ENCODE data around the gene PRKX. TPM values are rescaled to one million over a fixed set of nuclear protein-coding genes. Genes with fewer than 3 reads are reported as not detected.

The PRKX gene
- total RNA-seq, 2 experiments from 2014 or later = 31.6 to 35.4 TPM

DNA sequence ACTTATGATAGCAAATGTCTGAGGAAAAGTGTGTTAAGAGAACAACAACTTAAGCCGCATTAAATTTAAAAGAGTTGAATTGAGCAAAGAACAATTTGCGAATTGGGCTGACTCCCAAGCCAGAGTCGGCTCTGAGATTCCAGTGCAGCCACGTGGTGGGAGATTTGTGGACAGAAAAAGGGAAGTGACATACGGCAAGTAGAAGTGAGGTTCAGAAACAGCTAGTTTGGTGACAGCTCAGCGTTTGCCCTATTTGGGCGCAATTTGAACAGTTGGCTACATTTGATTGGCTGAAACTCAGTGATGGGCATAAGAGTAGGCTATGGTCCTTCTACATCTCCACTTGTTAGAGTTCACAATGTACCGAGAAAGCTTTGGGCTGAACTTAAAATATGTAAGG is 124.0 kb downstream of the PRKX start:
- Histone ChIP-seq H3K27ac (ENCODE audit: low read depth in 1 of 2, low read length in 2 of 2) (no peak overlapping the region), H3K27me3 (ENCODE audit: control insufficient read depth in 1 of 2, insufficient read depth in 2 of 2, low read length in 2 of 2) (no peaks in the 10 kb centered on the region), H3K4me3 (ENCODE audit: low read length) (no peak overlapping the region), H3K4me1 (ENCODE audit: insufficient read depth, low read length) (peaks cover 1% of the 10 kb centered on the region), H3K36me3 (ENCODE audit: insufficient read depth, low read length) (no peaks in the 10 kb centered on the region), H3K9me3 (ENCODE audit: control insufficient read depth in 1 of 2, insufficient read depth in 1 of 2, low read length in 2 of 2) (no peaks in the 10 kb centered on the region)
- ChIA-PET CTCF (no interaction called here), POLR2A (no interaction called here)
- ATAC-seq (ENCODE audit: poor library complexity) = no peak
- intact Hi-C loops (cut with DNase I, micrococcal nuclease) = no loop called here
- Mint-ChIP-seq H3K4me3 (no peak overlapping the region), H3K27me3 (no peaks in the 10 kb centered on the region), H3K36me3 (ENCODE audit: low read depth) (no peaks in the 10 kb centered on the region), H3K4me1 (ENCODE audit: low read depth) (peaks cover 3% of the 10 kb centered on the region), H3K9me3 (no peaks in the 10 kb centered on the region), H3K27ac (no peak overlapping the region)
- TF ChIP-seq, protein P1, sequence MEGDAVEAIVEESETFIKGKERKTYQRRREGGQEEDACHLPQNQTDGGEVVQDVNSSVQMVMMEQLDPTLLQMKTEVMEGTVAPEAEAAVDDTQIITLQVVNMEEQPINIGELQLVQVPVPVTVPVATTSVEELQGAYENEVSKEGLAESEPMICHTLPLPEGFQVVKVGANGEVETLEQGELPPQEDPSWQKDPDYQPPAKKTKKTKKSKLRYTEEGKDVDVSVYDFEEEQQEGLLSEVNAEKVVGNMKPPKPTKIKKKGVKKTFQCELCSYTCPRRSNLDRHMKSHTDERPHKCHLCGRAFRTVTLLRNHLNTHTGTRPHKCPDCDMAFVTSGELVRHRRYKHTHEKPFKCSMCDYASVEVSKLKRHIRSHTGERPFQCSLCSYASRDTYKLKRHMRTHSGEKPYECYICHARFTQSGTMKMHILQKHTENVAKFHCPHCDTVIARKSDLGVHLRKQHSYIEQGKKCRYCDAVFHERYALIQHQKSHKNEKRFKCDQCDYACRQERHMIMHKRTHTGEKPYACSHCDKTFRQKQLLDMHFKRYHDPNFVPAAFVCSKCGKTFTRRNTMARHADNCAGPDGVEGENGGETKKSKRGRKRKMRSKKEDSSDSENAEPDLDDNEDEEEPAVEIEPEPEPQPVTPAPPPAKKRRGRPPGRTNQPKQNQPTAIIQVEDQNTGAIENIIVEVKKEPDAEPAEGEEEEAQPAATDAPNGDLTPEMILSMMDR (IDR thresholded peaks at IDR 0.05) = no peak
- DNase-seq = no peak

DNA sequence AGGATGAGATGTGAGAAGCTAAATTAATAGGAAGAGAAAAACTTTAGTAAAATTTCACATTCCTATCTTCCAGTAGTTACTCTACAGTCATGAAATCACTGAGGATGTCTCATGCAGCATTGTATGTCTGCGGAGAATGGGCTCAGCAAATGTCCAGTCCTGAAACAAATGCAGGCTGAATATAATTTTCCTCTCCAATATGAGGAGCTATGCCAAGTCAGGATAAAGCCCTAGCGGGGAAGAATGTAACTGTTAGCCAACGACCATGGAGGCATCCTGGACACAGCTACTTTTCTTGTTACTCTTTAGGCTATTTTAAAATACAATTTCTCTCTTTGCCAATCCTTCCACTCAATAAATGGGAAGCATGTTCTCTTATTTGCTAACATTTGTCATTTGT is 127.7 kb downstream of the PRKX start:
- Histone ChIP-seq H3K9me3 (ENCODE audit: control insufficient read depth in 1 of 2, insufficient read depth in 1 of 2, low read length in 2 of 2) (no peaks in the 10 kb centered on the region), H3K27ac (ENCODE audit: low read depth in 1 of 2, low read length in 2 of 2) (no peak overlapping the region), H3K36me3 (ENCODE audit: insufficient read depth, low read length) (no peaks in the 10 kb centered on the region), H3K4me3 (ENCODE audit: low read length) (no peak overlapping the region), H3K27me3 (ENCODE audit: control insufficient read depth in 1 of 2, insufficient read depth in 2 of 2, low read length in 2 of 2) (no peaks in the 10 kb centered on the region), H3K4me1 (ENCODE audit: insufficient read depth, low read length) (peaks cover 3% of the 10 kb centered on the region)
- peaks cover 7% of the 10 kb centered on the region for H3K4me1 Mint-ChIP-seq (ENCODE audit: low read depth)
- no peaks in the 10 kb centered on the region for H3K36me3 Mint-ChIP-seq (ENCODE audit: low read depth)
- H3K27me3 Mint-ChIP-seq = no peaks in the 10 kb centered on the region
- POLR2A ChIA-PET = no interaction called here
- no peak overlapping the region for H3K4me3 Mint-ChIP-seq
- DNase-seq (no peak), ATAC-seq (ENCODE audit: poor library complexity) (no peak)
- no peak overlapping the region for H3K27ac Mint-ChIP-seq
- CTCF ChIA-PET = no interaction called here
- TF ChIP-seq, protein P1 (IDR thresholded peaks at IDR 0.05) = no peak
- intact Hi-C loops (cut with DNase I, micrococcal nuclease) = no loop called here
- H3K9me3 Mint-ChIP-seq = no peaks in the 10 kb centered on the region

- no peak for ATAC-seq (ENCODE audit: poor library complexity)
- intact Hi-C loops (cut with DNase I, micrococcal nuclease) = no loop called here
- Histone ChIP-seq H3K4me3 (ENCODE audit: low read length) (no peak overlapping the region), H3K9me3 (ENCODE audit: control insufficient read depth in 1 of 2, insufficient read depth in 1 of 2, low read length in 2 of 2) (no peaks in the 10 kb centered on the region), H3K4me1 (ENCODE audit: insufficient read depth, low read length) (peaks cover 3% of the 10 kb centered on the region), H3K27me3 (ENCODE audit: control insufficient read depth in 1 of 2, insufficient read depth in 2 of 2, low read length in 2 of 2) (no peaks in the 10 kb centered on the region), H3K27ac (ENCODE audit: low read depth in 1 of 2, low read length in 2 of 2) (no peak overlapping the region), H3K36me3 (ENCODE audit: insufficient read depth, low read length) (no peaks in the 10 kb centered on the region)
- no peaks in the 10 kb centered on the region for H3K9me3 Mint-ChIP-seq
- H3K27me3 Mint-ChIP-seq = no peaks in the 10 kb centered on the region
- TF ChIP-seq, protein P1 (IDR thresholded peaks at IDR 0.05) = no peak
- peaks cover 7% of the 10 kb centered on the region for H3K4me1 Mint-ChIP-seq (ENCODE audit: low read depth)
- POLR2A ChIA-PET = no interaction called here
- no peak for DNase-seq
- H3K27ac Mint-ChIP-seq = no peak overlapping the region
- CTCF ChIA-PET = no interaction called here
- H3K4me3 Mint-ChIP-seq = no peak overlapping the region
- no peaks in the 10 kb centered on the region for H3K36me3 Mint-ChIP-seq (ENCODE audit: low read depth)
These were observed 128.9 kb downstream of the PRKX start for GRCh38 chrX:3584415-3584996.

All from CD4-positive, alpha-beta T cell (primary cell).